Measurements from ENCODE around the gene PSEN2. TPM values are rescaled to one million over a fixed set of nuclear protein-coding genes. Genes with fewer than 3 reads are reported as not detected.

PSEN2 gene
- total RNA-seq, 3 donors from 2014 or later = 20.3 to 30.7 (median 24.1) TPM

DNA sequence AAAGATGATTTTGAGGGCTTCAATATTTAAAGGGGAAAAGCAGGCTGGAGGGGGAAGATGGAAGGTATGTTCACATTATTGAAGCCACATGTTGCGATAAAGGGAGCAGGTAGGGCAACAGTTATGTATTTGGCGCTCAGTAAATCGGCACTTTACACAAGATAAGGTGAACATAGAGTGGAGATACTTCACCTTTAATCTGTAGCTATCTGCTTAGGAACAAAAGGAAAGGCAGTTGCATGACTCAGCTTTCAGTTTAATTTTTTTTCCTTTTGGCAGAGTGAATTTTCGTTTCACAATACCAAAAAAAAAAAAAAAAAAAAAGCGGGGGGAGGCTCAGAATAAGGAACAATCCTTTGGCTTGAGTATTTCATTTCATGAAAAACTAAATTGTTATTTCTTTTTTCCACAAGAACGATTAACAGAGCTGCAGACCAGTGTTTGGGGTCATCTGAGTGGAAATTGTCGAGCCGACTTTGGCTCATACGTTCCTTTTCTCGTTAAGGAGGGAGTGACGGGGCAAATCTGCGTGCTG lies 68.6 kb downstream of the PSEN2 start:
- intact Hi-C loops (cut with DNase I, micrococcal nuclease) = no loop called here
- Histone ChIP-seq H3K4me1 (ENCODE audit: low read depth) (peaks cover 32% of the 10 kb centered on the region), H3K9me3 (peaks cover 13% of the 10 kb centered on the region), H3K4me3 (peak overlapping the region; percentile 55), H3K36me3 (ENCODE audit: low read depth) (no peaks in the 10 kb centered on the region)
- peak in 1 of 3 donors; percentile 22 for DNase-seq
- TF ChIP-seq, protein P1, sequence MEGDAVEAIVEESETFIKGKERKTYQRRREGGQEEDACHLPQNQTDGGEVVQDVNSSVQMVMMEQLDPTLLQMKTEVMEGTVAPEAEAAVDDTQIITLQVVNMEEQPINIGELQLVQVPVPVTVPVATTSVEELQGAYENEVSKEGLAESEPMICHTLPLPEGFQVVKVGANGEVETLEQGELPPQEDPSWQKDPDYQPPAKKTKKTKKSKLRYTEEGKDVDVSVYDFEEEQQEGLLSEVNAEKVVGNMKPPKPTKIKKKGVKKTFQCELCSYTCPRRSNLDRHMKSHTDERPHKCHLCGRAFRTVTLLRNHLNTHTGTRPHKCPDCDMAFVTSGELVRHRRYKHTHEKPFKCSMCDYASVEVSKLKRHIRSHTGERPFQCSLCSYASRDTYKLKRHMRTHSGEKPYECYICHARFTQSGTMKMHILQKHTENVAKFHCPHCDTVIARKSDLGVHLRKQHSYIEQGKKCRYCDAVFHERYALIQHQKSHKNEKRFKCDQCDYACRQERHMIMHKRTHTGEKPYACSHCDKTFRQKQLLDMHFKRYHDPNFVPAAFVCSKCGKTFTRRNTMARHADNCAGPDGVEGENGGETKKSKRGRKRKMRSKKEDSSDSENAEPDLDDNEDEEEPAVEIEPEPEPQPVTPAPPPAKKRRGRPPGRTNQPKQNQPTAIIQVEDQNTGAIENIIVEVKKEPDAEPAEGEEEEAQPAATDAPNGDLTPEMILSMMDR (IDR thresholded peaks at IDR 0.05) = no peak
- peak; percentile 6 for ATAC-seq

DNA sequence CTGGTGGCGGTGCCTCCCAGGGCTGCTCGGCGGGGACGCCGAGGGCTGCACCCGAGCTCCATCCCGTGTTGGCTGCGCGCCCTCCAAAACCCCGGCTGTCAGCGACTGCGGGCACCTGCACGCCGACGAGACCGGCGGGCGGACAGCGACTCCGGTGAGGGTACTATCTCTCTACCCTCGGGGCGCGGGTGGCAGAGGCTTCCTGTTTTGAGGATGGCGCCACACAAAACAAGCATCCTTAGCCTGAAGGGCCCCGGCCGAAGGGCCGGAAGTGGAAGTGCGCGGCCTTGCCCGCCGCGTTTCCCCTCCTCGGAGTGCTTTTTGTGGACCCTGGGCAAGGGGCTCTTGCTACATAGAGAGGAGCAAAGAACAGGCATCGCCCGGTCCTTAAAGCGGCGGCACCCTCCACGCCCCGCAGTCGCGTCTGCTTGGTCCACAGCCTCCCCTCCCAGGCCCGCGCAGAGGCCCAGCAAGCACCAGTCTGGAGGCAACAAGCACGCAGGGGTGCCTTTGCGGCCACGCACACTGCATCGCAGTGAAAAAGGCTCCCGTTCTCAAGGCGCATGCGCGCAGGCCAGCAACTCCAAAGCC lies 69.1 kb downstream of the PSEN2 start:
- intact Hi-C loops (cut with DNase I, micrococcal nuclease) = no loop called here
- H3K4me1 ChIP-seq (ENCODE audit: low read depth) = peaks cover 38% of the 10 kb centered on the region
- peak overlapping the region; percentile 55 for H3K4me3 ChIP-seq
- H3K9me3 ChIP-seq = peaks cover 8% of the 10 kb centered on the region
- peak in 2 of 3 donors; percentile 66 to 85 for DNase-seq
- TF ChIP-seq, protein P1 (IDR thresholded peaks at IDR 0.05) = no peak
- H3K36me3 ChIP-seq (ENCODE audit: low read depth) = no peaks in the 10 kb centered on the region
- peak; percentile 42 for ATAC-seq

DNA sequence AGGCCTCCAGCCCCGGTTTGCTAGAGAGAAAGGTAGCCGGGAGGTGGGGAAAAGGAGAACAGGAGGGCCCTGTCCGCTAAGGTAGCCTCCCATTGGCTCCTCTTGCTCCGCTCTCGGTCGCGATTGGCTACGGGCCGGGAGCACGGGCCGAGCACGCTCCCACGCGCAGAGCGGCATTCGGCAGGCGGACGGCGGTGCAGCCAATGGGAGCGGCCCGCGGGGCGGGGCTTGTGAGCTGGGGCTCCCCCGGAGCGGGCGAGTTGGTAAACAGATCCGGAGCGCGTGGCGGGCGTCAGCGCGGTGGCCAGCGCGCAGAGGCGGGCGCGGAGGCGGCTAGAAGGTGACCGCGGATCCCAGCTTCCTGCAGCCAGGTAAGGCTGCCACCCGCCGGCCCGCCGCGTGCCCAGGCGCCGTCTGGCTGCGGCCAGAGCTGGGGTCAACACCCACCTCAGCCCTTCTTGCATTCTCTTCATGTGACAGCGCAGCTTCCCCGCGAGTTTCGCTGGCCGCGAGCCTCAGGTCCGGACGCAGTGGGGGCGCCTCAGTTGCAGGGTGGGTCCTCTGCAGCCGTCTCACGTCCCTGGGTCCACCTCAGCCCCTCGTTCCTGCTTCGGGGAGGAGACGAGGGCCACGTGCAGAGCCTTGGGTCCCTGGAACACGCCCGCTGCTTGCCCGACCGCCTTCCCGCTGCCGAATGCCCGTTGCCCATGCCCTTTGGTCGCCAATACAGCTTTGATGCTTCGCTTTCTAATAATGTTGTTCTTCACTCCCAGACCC lies 69.8 kb downstream of the PSEN2 start, which contains the start of gene COQ8A:
COQ8A (plus strand) TSS at position 266 of the 777 bp plus-strand sequence. CDS start 21,092 bp downstream, outside the sequence.
- peaks cover 43% of the 10 kb centered on the region for H3K4me1 ChIP-seq (ENCODE audit: low read depth)
- DNase-seq (peak; percentile 99 to 100 (median 100)), ATAC-seq (peak; percentile 92)
- TF ChIP-seq, protein P1 (IDR thresholded peaks at IDR 0.05) = no peak
- peak within 1 kb of the TSS; percentile 55 for H3K4me3 ChIP-seq
- H3K36me3 ChIP-seq (ENCODE audit: low read depth) = no peaks in the 10 kb centered on the region
- intact Hi-C loops (cut with DNase I, micrococcal nuclease) = no loop called here
- H3K9me3 ChIP-seq = peaks cover 1% of the 10 kb centered on the region

DNA sequence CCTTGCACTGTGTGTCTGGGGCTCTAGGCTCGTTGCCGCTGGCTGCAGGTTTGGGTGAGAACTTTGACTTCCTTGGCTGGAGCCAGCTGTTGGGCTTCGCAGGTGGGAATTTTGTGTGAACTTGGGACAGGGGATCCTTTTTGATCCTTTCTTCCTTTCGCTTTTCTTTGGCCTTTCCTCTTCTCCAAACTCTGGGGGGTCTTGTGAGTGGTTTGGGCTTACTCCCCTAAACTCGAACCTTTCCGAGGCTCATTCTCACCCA lies 70.3 kb downstream of the PSEN2 start:
- DNase-seq (no peak), ATAC-seq (no peak)
- Histone ChIP-seq H3K9me3 (no peaks in the 10 kb centered on the region), H3K4me3 (peak overlapping the region; percentile 55), H3K4me1 (ENCODE audit: low read depth) (peaks cover 46% of the 10 kb centered on the region), H3K36me3 (ENCODE audit: low read depth) (no peaks in the 10 kb centered on the region)
- TF ChIP-seq, protein P1 (IDR thresholded peaks at IDR 0.05) = no peak
- intact Hi-C loops (cut with DNase I, micrococcal nuclease) = no loop called here

DNA sequence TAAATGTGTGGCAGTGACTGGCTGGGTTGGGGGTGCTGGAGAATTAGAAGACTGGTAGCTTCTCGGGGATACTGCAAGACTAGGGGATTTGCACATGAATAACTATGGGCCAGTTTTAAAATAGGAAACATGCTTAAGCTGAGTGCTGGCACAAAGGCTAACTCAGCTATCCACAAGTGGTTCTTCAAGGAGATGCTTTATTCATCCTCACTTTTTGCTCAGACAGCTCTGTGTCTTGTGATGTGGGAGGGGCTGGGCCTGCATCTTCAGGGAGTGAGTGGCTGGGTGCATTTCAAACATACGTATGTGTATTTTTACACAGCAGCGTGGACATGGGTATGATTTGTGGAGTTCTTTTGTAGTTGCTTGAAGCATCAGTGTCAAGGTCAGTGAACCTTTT lies 72.0 kb downstream of the PSEN2 start:
- H3K4me1 ChIP-seq (ENCODE audit: low read depth) = peaks cover 63% of the 10 kb centered on the region
- intact Hi-C loops (cut with DNase I, micrococcal nuclease) = no loop called here
- ATAC-seq = no peak
- H3K9me3 ChIP-seq = no peaks in the 10 kb centered on the region
- no peaks in the 10 kb centered on the region for H3K36me3 ChIP-seq (ENCODE audit: low read depth)
- TF ChIP-seq, protein P1 (IDR thresholded peaks at IDR 0.05) = no peak
- DNase-seq = no peak
- H3K4me3 ChIP-seq = no peak overlapping the region

Measured in mucosa of descending colon (tissue), 3 donors.